GM12892 (cell line): ENCODE data around the gene PRKAB1.
A peak's percentile ranks its signal among the peaks of the same experiment; 100 is the strongest.
"Not testable (repeated sequence)": the region's sequence is repeated elsewhere in the genome, so short reads cannot be mapped to it uniquely, and the experiment has no call there.

Source experiments
- DNase-seq: peaks from one replicate; pipeline ENCODE4 v3.0.0; 2011; ENCODE audit not compliant: insufficient read length
- FAIRE-seq: peaks from 2 replicates; lab custom pipeline; 2011; peaks lifted over from hg19 to GRCh38; lab: Jason Lieb, UNC
- POLR2A ChIP-seq: IDR thresholded peaks from 2 replicates; pipeline ENCODE4 v1.6.1; 2011; ENCODE audit warnings: low read depth, low read length, control low read depth
- POLR2AphosphoS5 ChIP-seq: IDR thresholded peaks from 2 replicates; pipeline ENCODE4 v1.6.1; 2011; ENCODE audit warnings: low read depth, low read length, control low read depth
- TAF1 ChIP-seq: IDR thresholded peaks from 2 replicates; pipeline ENCODE4 v1.6.1; 2011; ENCODE audit warnings: low read depth, mild to moderate bottlenecking, control low read depth, low read length, borderline replicate concordance

The PRKAB1 gene

GRCh38 chr12:119642986-119643385 lies 24.9 kb upstream of the PRKAB1 start:
- DNase-seq (no peak), FAIRE-seq (no peak)
- TF ChIP-seq POLR2AphosphoS5 (no peak), POLR2A (no peak), TAF1 (no peak)

- no peak for FAIRE-seq
- DNase-seq: no peak
- TF ChIP-seq POLR2A (no peak), TAF1 (no peak), POLR2AphosphoS5 (no peak)
These were observed 23.0 kb upstream of the PRKAB1 start for GRCh38 chr12:119644930-119645329.

DNA sequence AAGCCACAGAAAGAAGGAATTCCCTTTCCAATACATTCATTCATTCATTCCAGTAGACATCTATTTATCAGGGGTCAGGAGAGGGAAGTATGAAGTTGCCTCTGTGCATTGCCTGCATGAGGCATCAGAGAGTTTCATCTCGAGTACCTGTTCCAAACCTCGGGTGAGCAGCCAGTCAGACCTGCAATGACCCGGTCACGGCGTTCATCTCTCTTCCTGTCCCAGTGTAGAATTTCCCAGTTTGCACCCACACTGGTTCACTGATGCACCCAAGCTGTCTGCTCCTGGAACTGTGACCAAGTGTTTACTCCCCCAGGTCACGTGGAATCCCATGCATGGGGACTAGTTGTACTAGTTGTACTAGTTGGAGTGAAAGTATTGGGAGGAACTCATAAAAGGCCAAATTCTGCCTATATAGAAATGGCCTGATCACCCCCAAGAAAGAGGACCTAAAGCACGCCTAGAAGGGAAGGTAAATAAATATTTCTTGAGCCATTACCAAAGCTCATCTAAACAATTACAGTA lies 22.3 kb upstream of the PRKAB1 start:
- no peak for TF ChIP-seq POLR2AphosphoS5
- no peak for TF ChIP-seq TAF1
- no peak for TF ChIP-seq POLR2A
- no peak for FAIRE-seq
- DNase-seq: no peak

DNA sequence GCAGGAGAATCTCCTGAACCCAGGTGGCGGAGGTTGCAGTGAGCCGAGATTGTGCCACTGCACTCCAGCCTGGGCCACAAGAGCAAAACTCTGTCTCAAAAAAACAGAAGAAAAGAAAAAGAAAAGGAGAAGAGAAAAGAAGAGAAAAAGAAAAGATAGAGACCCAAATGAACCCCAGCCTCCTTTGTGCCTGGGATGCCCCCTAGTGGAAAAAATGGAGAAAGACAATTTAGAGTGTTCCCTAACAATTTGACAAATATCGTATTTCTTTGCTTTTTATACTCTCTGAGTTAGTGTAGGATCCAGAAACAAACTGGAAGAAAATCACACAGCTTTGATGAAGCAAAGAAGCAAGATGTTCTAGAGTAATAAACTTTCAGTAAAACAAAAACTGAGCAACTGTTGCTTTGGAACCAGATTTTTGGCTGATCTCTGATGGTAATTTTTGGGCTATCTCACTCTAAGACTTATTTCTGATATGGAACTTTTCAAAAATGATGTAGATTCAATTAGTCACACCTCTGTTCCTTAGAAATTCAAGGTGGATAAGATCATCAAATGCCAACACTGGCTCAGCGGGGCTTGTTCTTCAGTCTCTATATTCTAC lies 18.6 kb upstream of the PRKAB1 start:
- FAIRE-seq (peak; percentile 48), DNase-seq (peak; percentile 36)
- TF ChIP-seq POLR2A (no peak), TAF1 (no peak)

- DNase-seq: no peak
- FAIRE-seq: no peak
- TF ChIP-seq TAF1: no peak
- TF ChIP-seq POLR2A: no peak
- no peak for TF ChIP-seq POLR2AphosphoS5
These were observed 15.3 kb upstream of the PRKAB1 start for GRCh38 chr12:119652665-119653064.

DNA sequence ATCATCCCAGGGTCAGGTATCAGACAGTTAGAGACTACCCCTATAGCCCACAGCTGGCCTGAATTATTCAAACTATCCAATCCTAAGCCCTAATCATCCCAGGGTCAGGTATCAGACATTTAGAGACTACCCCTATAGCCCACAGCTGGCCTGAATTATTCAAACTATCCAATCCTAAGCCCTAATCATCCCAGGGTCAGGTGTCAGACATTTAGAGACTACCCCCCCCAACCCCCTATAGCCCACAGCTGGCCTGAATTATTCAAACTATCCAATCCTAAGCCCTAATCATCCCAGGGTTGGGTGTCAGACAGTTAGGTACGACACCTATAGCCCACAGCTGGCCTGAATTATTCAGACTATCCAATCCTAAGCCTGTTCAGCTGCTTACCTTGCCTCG lies 10.9 kb upstream of the PRKAB1 start:
- not testable (repeated sequence) for DNase-seq, FAIRE-seq

GRCh38 chr12:119658166-119658565 lies 9.8 kb upstream of the PRKAB1 start:
- not testable (repeated sequence) for DNase-seq, FAIRE-seq

DNA sequence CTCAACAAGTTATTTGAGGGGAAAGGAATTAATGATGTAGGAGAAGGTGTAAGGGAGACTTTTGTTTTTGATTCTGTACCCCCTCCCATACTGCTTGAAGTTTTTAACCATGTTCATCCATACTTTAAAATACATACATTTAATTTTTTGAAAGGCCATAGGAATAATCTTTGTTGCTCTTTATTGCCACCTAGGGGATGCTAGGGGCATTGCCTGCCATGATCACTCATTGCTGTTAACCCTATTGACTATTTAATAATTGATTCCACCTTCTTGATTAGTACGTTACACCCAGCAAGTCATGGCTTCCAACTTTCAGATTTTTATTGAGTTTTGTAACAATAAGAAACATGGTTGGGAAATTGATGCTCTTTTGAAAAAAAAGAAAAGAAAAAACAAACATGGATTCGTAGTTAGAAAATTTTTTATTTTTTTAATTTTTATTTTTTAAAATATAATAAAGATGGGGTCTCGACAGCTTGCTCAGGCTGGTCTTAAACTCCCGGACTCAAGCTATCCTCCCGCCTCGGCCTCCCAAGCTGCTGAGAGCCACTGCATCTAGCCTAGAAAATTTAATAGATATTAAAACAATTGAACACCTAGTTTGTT lies 8.5 kb upstream of the PRKAB1 start:
- DNase-seq (no peak), FAIRE-seq (peak; percentile 83)
- no peak for TF ChIP-seq POLR2AphosphoS5
- TF ChIP-seq TAF1: no peak
- no peak for TF ChIP-seq POLR2A

DNA sequence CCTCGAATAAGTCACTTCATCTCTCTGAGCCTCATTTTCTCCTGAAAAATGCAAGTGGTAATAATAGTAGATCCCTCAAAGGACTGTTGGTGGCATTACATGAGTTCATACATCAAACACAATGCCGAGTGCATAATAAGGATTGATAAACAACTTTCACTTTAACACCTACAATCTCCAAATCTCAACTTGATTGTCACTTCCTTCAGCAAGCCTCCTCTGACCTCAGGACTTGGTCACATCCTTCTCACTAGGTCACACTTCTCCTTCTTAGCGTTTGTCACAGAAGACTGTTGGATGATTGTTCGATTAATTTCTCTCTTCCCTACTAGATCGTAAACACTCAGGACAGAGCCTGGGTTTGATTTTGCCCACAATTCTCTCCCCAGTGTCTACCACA lies 7.9 kb upstream of the PRKAB1 start:
- DNase-seq: no peak

DNA sequence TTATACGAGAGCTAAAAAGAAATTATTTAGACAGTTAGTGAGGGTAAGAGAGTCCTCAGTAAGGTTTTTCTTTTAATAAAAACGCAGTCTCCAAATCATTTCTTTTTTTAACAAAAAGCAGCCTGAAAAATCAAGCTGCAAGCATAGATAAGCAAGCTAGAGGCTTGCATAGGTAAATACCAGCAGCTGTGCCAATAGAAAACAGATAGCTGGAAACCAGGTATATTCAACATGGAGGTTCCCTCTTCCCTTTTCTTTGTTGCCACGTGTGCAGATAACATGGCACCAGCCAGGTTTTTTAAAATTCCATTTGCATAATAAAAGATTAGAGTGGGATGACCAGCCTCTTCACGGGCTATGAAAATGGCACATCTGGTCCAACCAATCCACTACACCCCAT lies 6.1 kb upstream of the PRKAB1 start:
- TF ChIP-seq POLR2AphosphoS5: no peak
- no peak for TF ChIP-seq POLR2A
- TF ChIP-seq TAF1: no peak
- FAIRE-seq (no peak), DNase-seq (no peak)

More for the DNA sequence above, 7.9 kb upstream of the PRKAB1 start:
- TF ChIP-seq TAF1 (no peak), POLR2AphosphoS5 (no peak), POLR2A (no peak)
- no peak for FAIRE-seq

DNA sequence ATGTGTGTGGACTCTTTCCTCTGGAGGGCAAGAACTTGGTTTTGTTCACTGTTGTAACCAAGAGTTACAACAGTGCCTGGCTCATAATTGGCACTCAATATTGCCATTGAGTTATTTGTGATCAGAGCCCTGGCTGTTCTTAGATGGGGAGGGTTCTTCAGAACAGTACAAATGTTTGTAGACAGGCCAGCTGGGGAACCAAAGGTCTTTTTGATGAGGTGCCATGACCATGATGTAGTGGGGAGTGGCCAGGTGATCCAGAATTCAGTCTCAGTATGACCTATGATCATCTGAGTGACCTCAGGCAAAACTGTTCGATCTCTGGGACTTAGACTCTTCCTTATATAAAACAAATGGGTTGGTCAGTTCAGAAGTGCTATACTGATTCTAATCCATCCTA lies 3.3 kb upstream of the PRKAB1 start:
- TF ChIP-seq TAF1: no peak
- TF ChIP-seq POLR2A: no peak
- TF ChIP-seq POLR2AphosphoS5: no peak
- no peak for DNase-seq
- no peak for FAIRE-seq

- DNase-seq (no peak), FAIRE-seq (no peak)
- no peak for TF ChIP-seq POLR2AphosphoS5
These were observed 2.6 kb upstream of the PRKAB1 start for GRCh38 chr12:119665164-119665929.
